OCI-LY3 (cell line): Measurements from ENCODE around the gene TOM1L2.
A peak's percentile ranks its signal among the peaks of the same experiment; 100 is the strongest.

Experiments
- H2AFZ ChIP-seq: fragments of 200-600, 300-600 bp; shearing (Covaris generic); 2 replicates; pipeline ENCODE4 v1.6.0; 2014; ENCODE audit warnings: antibody characterized with exemption, low read depth, low read length
- H3K27ac ChIP-seq: fragments of 200-600, 300-600 bp; sonication (generic); 2 replicates; pipeline ENCODE4 v1.5.1; 2014; ENCODE audit warnings: mild to moderate bottlenecking, low read length, moderate library complexity, mixed read lengths
- H3K27me3 ChIP-seq: fragments of 200-600, 300-600 bp; sonication (generic); 2 replicates; pipeline ENCODE4 v1.6.1; 2014; ENCODE audit warnings: low read depth, low read length, mixed read lengths
- H3K36me3 ChIP-seq: fragments of 200-600, 300-600 bp; sonication (generic); replicated peaks from 2 replicates; pipeline ENCODE3; 2014; ENCODE audit warnings: low read depth, low read length, mixed read lengths
- H3K4me1 ChIP-seq: fragments of 300-600, 200-600 bp; sonication (generic); 2 replicates; pipeline ENCODE4 v1.6.1; 2014; ENCODE audit warnings: low read length, mixed read lengths
- H3K4me2 ChIP-seq: fragments of 200-600, 300-600 bp; sonication (generic); 2 replicates; pipeline ENCODE4 v1.6.1; 2014; ENCODE audit warnings: low read length, mixed read lengths
- H3K4me3 ChIP-seq: fragments of 300-600, 200-600 bp; sonication (generic); 2 replicates; pipeline ENCODE4 v1.5.1; 2014; ENCODE audit warnings: antibody characterized with exemption, mild to moderate bottlenecking, low read length, moderate library complexity
- H3K79me2 ChIP-seq: fragments of 300-600, 200-600 bp; shearing (Covaris generic); 2 replicates; pipeline ENCODE4 v1.6.1; 2014; ENCODE audit warnings: mild to moderate bottlenecking, low read length, mixed read lengths
- H3K9ac ChIP-seq: fragments of 300-600, 200-600 bp; shearing (Covaris generic); 2 replicates; pipeline ENCODE4 v1.6.0; 2014; ENCODE audit warnings: mild to moderate bottlenecking, low read length, moderate library complexity
- H3K9me3 ChIP-seq: fragments of 200-600, 300-600 bp; shearing (Covaris generic); 2 replicates; pipeline ENCODE4 v1.6.1; 2014; ENCODE audit warnings: low read length, mixed read lengths; ENCODE audit not compliant: insufficient read depth
- H4K20me1 ChIP-seq: fragments of 200-600, 300-600 bp; sonication (generic); 2 replicates; pipeline ENCODE4 v1.6.1; 2016; ENCODE audit warnings: low read length, mixed read lengths; ENCODE audit not compliant: insufficient read depth
- EZH2phosphoT487 ChIP-seq: fragments of 200-600 bp; shearing (Covaris generic); IDR thresholded peaks from 2 replicates; pipeline ENCODE4 v1.6.1; 2018; ENCODE audit warnings: antibody characterized with exemption, mixed run types, low read depth
- TF ChIP-seq, protein P1 (sequence below): fragments of 200-600, 300-600 bp; sonication (generic); IDR thresholded peaks from 2 replicates; pipeline ENCODE4 v1.5.1; 2014; ENCODE audit warnings: antibody characterized with exemption, low read length, low read depth

TOM1L2 gene

DNA sequence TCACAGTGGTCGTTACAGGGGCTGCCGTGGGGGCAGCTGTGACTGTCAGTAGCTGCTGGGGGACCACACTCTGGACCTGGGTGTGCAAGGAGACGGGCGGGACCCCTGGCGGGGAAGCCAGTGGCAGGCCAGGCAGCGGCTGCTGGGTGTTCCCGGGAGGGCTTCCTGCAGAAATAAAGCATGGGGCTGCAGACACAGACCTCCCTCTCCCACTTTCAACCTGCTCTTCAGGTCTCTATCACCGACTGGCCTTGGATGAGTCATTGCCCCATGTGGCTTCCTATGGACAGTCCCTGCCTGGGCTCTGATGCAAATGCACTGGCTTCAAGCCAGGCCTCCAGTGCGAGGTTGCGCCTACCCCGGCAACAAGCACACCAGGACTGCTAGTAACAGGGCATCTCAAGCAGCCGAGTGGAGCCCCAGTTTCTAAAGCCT is 152.6 kb downstream of the TOM1L2 start:
- H3K36me3 ChIP-seq, result peaks cover 9% of the 10 kb centered on the region
- H3K4me3 ChIP-seq, result no peak overlapping the region
- no peak overlapping the region for H3K27ac ChIP-seq
- no peak overlapping the region for H3K9ac ChIP-seq
- H3K4me2 ChIP-seq, result peak overlapping the region; percentile 59
- H3K27me3 ChIP-seq, result no peaks in the 10 kb centered on the region
- H3K4me1 ChIP-seq, result peaks cover 32% of the 10 kb centered on the region
- H2AFZ ChIP-seq, result no peak overlapping the region
- peaks cover 26% of the 10 kb centered on the region for H4K20me1 ChIP-seq
- H3K79me2 ChIP-seq, result peaks cover 4% of the 10 kb centered on the region; the same call in 1 of the 2 replicates
- TF ChIP-seq, protein P1, sequence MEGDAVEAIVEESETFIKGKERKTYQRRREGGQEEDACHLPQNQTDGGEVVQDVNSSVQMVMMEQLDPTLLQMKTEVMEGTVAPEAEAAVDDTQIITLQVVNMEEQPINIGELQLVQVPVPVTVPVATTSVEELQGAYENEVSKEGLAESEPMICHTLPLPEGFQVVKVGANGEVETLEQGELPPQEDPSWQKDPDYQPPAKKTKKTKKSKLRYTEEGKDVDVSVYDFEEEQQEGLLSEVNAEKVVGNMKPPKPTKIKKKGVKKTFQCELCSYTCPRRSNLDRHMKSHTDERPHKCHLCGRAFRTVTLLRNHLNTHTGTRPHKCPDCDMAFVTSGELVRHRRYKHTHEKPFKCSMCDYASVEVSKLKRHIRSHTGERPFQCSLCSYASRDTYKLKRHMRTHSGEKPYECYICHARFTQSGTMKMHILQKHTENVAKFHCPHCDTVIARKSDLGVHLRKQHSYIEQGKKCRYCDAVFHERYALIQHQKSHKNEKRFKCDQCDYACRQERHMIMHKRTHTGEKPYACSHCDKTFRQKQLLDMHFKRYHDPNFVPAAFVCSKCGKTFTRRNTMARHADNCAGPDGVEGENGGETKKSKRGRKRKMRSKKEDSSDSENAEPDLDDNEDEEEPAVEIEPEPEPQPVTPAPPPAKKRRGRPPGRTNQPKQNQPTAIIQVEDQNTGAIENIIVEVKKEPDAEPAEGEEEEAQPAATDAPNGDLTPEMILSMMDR, result no peak
- no peak for TF ChIP-seq EZH2phosphoT487
- H3K9me3 ChIP-seq, result no peaks in the 10 kb centered on the region

DNA sequence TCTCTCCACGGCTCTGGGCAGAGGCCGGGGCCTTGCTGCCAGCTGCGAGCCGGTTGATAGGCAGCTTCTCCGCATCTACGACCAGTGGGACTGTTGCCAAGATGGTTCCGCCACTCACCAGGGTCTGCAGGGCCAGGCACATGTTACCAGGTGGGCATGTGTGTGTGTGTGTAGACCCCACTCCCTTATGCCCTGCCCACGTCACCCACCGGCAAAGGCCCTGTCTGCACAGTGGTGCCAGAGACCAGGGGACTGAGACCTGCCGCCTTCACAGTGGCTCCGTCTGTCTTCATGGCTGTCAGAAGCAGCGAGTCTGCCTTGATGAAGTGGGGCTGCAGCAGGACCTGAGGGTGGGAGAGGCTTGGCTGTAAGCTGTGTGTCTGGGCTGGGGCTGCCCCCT is 153.1 kb downstream of the TOM1L2 start:
- peak overlapping the region; percentile 59 for H3K4me2 ChIP-seq
- H3K4me3 ChIP-seq, result no peak overlapping the region
- H3K36me3 ChIP-seq, result peaks cover 9% of the 10 kb centered on the region
- no peak overlapping the region for H2AFZ ChIP-seq
- TF ChIP-seq, protein P1, result no peak
- no peak for TF ChIP-seq EZH2phosphoT487
- 0 out of 2 replicates have a peak, but pooled peaks cover 4% of the 10 kb centered on the region for H3K79me2 ChIP-seq
- H3K4me1 ChIP-seq, result peaks cover 27% of the 10 kb centered on the region
- no peaks in the 10 kb centered on the region for H3K27me3 ChIP-seq
- no peaks in the 10 kb centered on the region for H3K9me3 ChIP-seq
- H3K27ac ChIP-seq, result no peak overlapping the region
- no peak overlapping the region for H3K9ac ChIP-seq
- peaks cover 26% of the 10 kb centered on the region for H4K20me1 ChIP-seq

DNA sequence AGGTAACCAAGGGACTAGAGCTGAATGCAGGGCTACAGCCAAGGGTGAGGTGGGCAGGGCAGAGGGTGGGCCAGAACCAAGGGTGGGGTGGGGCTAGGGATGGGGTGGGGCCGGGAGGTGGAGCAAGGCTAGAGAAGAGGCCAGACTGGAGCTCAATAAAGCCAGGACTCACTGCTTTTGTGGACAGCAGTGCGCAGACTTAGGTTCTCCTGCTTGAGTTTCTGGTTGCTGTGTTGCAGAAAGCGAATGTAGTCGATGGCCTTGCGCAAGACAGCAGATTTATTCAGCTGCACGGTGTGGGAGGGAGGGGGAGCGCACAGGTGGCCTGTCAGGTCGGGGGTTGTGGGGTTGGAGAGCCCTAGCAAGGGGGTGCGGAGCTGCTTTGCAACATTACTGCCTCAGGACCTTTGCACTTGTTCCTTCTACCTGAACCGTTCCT is 154.1 kb downstream of the TOM1L2 start:
- Histone ChIP-seq H4K20me1 (peaks cover 25% of the 10 kb centered on the region), H2AFZ (no peak overlapping the region), H3K4me3 (no peak overlapping the region), H3K9ac (no peak overlapping the region), H3K79me2 (0 out of 2 replicates have a peak, but pooled peaks cover 4% of the 10 kb centered on the region), H3K36me3 (peaks cover 9% of the 10 kb centered on the region), H3K4me1 (peaks cover 22% of the 10 kb centered on the region), H3K4me2 (no peak overlapping the region), H3K27ac (no peak overlapping the region), H3K27me3 (no peaks in the 10 kb centered on the region), H3K9me3 (no peaks in the 10 kb centered on the region)
- TF ChIP-seq, protein P1, result no peak
- no peak for TF ChIP-seq EZH2phosphoT487

DNA sequence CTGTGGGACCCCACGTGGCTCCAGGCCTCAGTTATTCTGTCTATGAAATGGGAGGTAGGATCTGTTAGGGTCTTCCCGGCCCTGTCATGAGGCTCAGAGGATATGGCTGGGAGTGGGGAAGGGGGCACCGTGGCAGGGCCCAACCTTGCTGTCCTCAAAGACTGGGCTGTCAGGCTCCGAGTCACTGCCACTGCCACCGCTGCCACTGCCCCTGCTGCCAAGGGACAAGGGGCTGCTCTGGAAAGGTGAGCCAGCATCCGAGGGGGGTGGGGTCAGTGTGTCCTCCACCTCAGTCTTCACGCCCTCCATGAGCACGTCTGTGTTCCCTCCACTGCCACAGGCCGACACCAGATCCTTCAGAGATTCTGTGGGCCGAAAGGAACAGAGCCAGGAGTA is 154.7 kb downstream of the TOM1L2 start:
- H3K4me2 ChIP-seq, result no peak overlapping the region
- 0 out of 2 replicates have a peak, but pooled peaks cover 1% of the 10 kb centered on the region for H3K79me2 ChIP-seq
- no peaks in the 10 kb centered on the region for H3K9me3 ChIP-seq
- peaks cover 19% of the 10 kb centered on the region for H4K20me1 ChIP-seq
- H2AFZ ChIP-seq, result no peak overlapping the region
- H3K27ac ChIP-seq, result no peak overlapping the region
- peaks cover 9% of the 10 kb centered on the region for H3K36me3 ChIP-seq
- no peak for TF ChIP-seq EZH2phosphoT487
- TF ChIP-seq, protein P1, result no peak
- peaks cover 18% of the 10 kb centered on the region for H3K4me1 ChIP-seq
- no peaks in the 10 kb centered on the region for H3K27me3 ChIP-seq
- no peak overlapping the region for H3K9ac ChIP-seq
- H3K4me3 ChIP-seq, result no peak overlapping the region
